Keratinocyte (primary cell): ENCODE data around the gene ASCC3. TPM values are rescaled to one million over a fixed set of nuclear protein-coding genes. Genes with fewer than 3 reads are reported as not detected.

ENCODE experiments used
- DNase-seq: peaks from one replicate; pipeline ENCODE4 v3.0.0-alpha.2; 2011; ENCODE audit warnings: low read depth, missing footprints, low spot score
- FAIRE-seq: peaks from 2 replicates; lab custom pipeline; 2011; peaks lifted over from hg19 to GRCh38; lab: Jason Lieb, UNC
- H2AFZ ChIP-seq: 2 replicates; pipeline ENCODE4 v1.6.0; 2012; ENCODE audit warnings: low read length, control low read depth, inconsistent platforms; ENCODE audit not compliant: control insufficient read depth
- H3K27ac ChIP-seq: 2 replicates; pipeline ENCODE4 v1.5.1; 2011; ENCODE audit warnings: low read length; ENCODE audit not compliant: control insufficient read depth, insufficient read depth
- H3K27me3 ChIP-seq: 3 replicates; pipeline ENCODE4 v1.6.0; 2011; ENCODE audit warnings: low read length; ENCODE audit not compliant: control insufficient read depth, insufficient read depth; ENCODE audit errors: extremely low read depth
- H3K36me3 ChIP-seq, 2 experiments: 2 replicates in 1 of 2; 3 replicates in 1 of 2; pipeline ENCODE4 v1.5.1; 2011; ENCODE audit warnings: low read length in 2 of 2, mild to moderate bottlenecking in 1 of 2; ENCODE audit not compliant: control insufficient read depth in 2 of 2, insufficient read depth in 2 of 2; ENCODE audit errors: extremely low read depth in 1 of 2
- H3K4me1 ChIP-seq: 3 replicates; pipeline ENCODE4 v1.5.1; 2011; ENCODE audit warnings: low read length; ENCODE audit not compliant: control insufficient read depth, insufficient read depth; ENCODE audit errors: extremely low read depth
- H3K4me2 ChIP-seq: 3 replicates; pipeline ENCODE4 v1.6.0; 2011; ENCODE audit warnings: low read depth, low read length; ENCODE audit not compliant: control insufficient read depth, insufficient read depth; ENCODE audit errors: extremely low read depth
- H3K4me3 ChIP-seq, 3 experiments: fragments of 200-600 bp in 1 of 3; sonication (generic) in 1 of 3; 2 replicates in 2 of 3; 3 replicates in 1 of 3; pipeline ENCODE4 v1.5.1; 2011 to 2016; ENCODE audit warnings: low read length in 3 of 3, mild to moderate bottlenecking in 3 of 3, control low read depth in 2 of 3, inconsistent platforms in 1 of 3, low read depth in 1 of 3, mixed read lengths in 1 of 3, mixed run types in 1 of 3, moderate library complexity in 1 of 3; ENCODE audit not compliant: control insufficient read depth in 2 of 3, insufficient read depth in 2 of 3; ENCODE audit errors: extremely low read depth in 1 of 3
- H3K79me2 ChIP-seq: 2 replicates; pipeline ENCODE4 v1.6.0; 2012; ENCODE audit warnings: low read length; ENCODE audit not compliant: control insufficient read depth, insufficient read depth
- H3K9ac ChIP-seq: 3 replicates; pipeline ENCODE4 v1.6.0; 2011; ENCODE audit warnings: low read length; ENCODE audit not compliant: control insufficient read depth, insufficient read depth; ENCODE audit errors: extremely low read depth
- H3K9me1 ChIP-seq: 3 replicates; pipeline ENCODE4 v1.6.0; 2011; ENCODE audit warnings: low read length; ENCODE audit not compliant: control insufficient read depth, insufficient read depth; ENCODE audit errors: extremely low read depth
- H3K9me3 ChIP-seq: 2 replicates; pipeline ENCODE4 v1.5.1; 2012; ENCODE audit warnings: low read depth, low read length; ENCODE audit not compliant: control insufficient read depth
- H4K20me1 ChIP-seq: 3 replicates; pipeline ENCODE4 v1.6.0; 2011; ENCODE audit warnings: low read length; ENCODE audit not compliant: control insufficient read depth, insufficient read depth; ENCODE audit errors: extremely low read depth
- EZH2 ChIP-seq: IDR thresholded peaks from one replicate; pipeline ENCODE4 v1.6.1; 2012; ENCODE audit warnings: inconsistent platforms, mild to moderate bottlenecking, low read length, moderate library complexity
- dilution Hi-C: fragments of 300-500 bp; cut with MboI; formaldehyde crosslinking; loops from one replicate; pipeline ENCODE4 v1.7.0; 2020; ENCODE audit warnings: low sequenced_read_pairs; ENCODE audit not compliant: extremely low pct_ligation_motif_present
- polyA plus RNA-seq, 5 experiments: library from polyadenylated mRNA; depleted of rRNA in 3 of 5; stranded (reverse) in 3 of 5; stranded (forward) in 1 of 5; unstranded in 1 of 5; fragments of >200 nt; gene quantifications; 1 replicate in 1 of 5; 2 replicates in 3 of 5; 3 replicates in 1 of 5; pipeline versions ENCODE4 v1.2.1 to v1.2.3, GENCODE V29; 2011 to 2012; ENCODE audit warnings: missing spikeins in 2 of 5, low read depth in 1 of 5, low replicate concordance in 1 of 5
- TF ChIP-seq, protein P1 (sequence below), 3 experiments: IDR thresholded peaks in 1 of 3; conservative IDR thresholded peaks in 1 of 3; optimal IDR thresholded peaks in 1 of 3; 2 replicates in 2 of 3; 3 replicates in 1 of 3; pipeline versions ENCODE3 to v1.5.1; 2011; ENCODE audit warnings: low read length in 3 of 3, mild to moderate bottlenecking in 3 of 3, moderate library complexity in 2 of 3, control low read depth in 1 of 3, inconsistent platforms in 1 of 3; ENCODE audit not compliant: insufficient read depth in 2 of 3; ENCODE audit errors: extremely low read depth in 1 of 3

ASCC3 gene
- polyA plus RNA-seq, 1 donor (not counting 4 experiments of a cell fraction or from before 2014, with no cell fraction given): 58.6 TPM

DNA sequence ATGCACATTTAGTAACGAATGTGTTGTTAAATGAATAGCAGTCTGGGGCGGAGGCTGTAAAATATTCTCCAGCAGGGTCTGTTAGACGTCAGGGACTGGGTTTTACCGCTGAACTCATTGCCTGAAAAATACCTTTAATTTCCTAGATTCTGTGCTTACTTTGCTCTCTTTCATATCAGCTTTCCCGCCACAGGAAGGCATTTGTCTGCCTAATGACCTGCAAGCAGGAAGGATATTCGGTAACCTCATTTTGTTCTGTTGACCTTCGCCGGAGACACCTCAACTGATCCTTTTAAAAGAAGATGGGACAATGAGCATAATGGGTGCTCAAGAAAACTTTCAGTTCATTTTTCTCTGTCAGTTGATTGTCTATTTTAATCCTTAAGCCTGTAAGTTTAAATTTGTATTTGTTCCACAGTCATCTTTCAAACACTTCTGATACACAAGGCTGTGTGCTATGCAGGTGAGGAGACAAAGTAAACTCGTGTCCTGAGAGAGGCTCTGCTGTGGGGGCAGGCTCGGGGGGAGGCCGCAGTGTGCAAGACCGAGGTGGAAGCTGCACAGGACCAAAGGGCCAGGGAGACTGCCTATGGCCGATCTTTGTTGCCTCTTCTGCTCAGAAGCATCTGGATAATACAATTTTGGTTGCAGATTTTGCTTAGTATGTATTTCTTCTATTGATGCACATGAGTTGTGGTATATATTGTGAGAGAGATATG is 389.0 kb downstream of the ASCC3 start:
- Histone ChIP-seq H3K27ac (no peak overlapping the region), H3K79me2 (no peaks in the 10 kb centered on the region), H3K36me3 (no peaks in the 10 kb centered on the region), H3K9me1 (no peaks in the 10 kb centered on the region), H3K4me2 (no peak overlapping the region), H4K20me1 (no peaks in the 10 kb centered on the region), H3K9ac (no peak overlapping the region), H3K9me3 (no peaks in the 10 kb centered on the region), H2AFZ (no peak overlapping the region), H3K4me1 (peaks cover 8% of the 10 kb centered on the region), H3K4me3 (no peak overlapping the region), H3K27me3 (no peaks in the 10 kb centered on the region)
- FAIRE-seq: no peak
- TF ChIP-seq, protein P1, sequence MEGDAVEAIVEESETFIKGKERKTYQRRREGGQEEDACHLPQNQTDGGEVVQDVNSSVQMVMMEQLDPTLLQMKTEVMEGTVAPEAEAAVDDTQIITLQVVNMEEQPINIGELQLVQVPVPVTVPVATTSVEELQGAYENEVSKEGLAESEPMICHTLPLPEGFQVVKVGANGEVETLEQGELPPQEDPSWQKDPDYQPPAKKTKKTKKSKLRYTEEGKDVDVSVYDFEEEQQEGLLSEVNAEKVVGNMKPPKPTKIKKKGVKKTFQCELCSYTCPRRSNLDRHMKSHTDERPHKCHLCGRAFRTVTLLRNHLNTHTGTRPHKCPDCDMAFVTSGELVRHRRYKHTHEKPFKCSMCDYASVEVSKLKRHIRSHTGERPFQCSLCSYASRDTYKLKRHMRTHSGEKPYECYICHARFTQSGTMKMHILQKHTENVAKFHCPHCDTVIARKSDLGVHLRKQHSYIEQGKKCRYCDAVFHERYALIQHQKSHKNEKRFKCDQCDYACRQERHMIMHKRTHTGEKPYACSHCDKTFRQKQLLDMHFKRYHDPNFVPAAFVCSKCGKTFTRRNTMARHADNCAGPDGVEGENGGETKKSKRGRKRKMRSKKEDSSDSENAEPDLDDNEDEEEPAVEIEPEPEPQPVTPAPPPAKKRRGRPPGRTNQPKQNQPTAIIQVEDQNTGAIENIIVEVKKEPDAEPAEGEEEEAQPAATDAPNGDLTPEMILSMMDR (optimal IDR thresholded peaks at IDR 0.05 in 1 of 3, IDR thresholded peaks at IDR 0.05 in 1 of 3, conservative IDR thresholded peaks at IDR 0.05 in 1 of 3; ENCODE audit: extremely low read depth in 1 of 3, insufficient read depth in 2 of 3, low read length in 3 of 3): no peak
- TF ChIP-seq EZH2: no peak
- dilution Hi-C loops: no loop called here
- DNase-seq: no peak

DNA sequence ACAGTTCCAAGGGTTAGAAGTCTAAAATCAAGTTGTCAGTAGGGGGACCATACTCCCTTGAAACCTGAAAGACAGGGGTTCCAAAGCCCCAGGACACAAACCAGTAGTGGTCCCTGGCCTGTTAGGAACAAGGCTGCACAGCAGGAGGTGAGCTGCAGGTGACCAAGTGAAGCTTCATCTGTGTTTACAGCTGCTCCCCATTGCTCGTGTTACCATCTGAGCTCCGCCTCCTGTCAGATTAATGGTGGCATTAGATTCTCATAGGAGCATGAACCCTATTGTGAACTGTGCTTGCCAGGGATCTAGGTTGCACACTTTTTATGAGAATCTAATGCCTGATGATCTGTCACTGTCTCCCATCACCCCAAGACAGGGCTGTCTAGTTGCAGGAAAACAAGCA is 391.1 kb downstream of the ASCC3 start:
- Histone ChIP-seq H2AFZ (no peak overlapping the region), H3K36me3 (no peaks in the 10 kb centered on the region), H3K4me1 (peaks cover 8% of the 10 kb centered on the region), H3K4me3 (no peak overlapping the region), H3K9me1 (no peaks in the 10 kb centered on the region), H3K9me3 (no peaks in the 10 kb centered on the region), H3K79me2 (no peaks in the 10 kb centered on the region), H3K9ac (no peak overlapping the region), H3K27ac (no peak overlapping the region), H3K4me2 (no peak overlapping the region), H3K27me3 (peaks cover 7% of the 10 kb centered on the region), H4K20me1 (no peaks in the 10 kb centered on the region)
- TF ChIP-seq, protein P1 (optimal IDR thresholded peaks at IDR 0.05 in 1 of 3, IDR thresholded peaks at IDR 0.05 in 1 of 3, conservative IDR thresholded peaks at IDR 0.05 in 1 of 3; ENCODE audit: extremely low read depth in 1 of 3, insufficient read depth in 2 of 3, low read length in 3 of 3): no peak
- no peak for TF ChIP-seq EZH2
- no peak for FAIRE-seq
- no peak for DNase-seq
- dilution Hi-C loops: no loop called here
